ENCODE results near the gene LEMD2.
A peak's percentile ranks its signal among the peaks of the same experiment; 100 is the strongest.

Gene LEMD2

DNA sequence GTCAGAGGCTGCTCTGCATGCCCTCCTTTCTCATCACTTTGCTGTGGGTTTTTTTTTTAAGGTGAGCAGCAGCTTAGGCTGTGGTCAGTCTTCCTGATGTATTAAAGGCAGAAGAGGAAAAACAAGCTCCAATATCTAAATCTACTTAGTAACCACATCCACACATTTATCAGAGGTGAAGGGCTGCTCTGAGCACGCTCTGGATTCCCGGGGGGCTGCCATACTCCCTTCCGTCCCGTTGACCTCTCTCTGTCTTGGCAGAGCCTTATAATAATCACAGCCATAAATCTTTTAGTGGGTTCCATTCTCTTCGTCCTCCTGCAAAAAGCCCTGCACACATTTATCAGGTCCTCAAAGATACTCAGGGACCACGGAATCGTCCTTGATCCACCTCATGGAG, 2.7 kb upstream of the LEMD2 start:
- DNase-seq: no peak

DNA sequence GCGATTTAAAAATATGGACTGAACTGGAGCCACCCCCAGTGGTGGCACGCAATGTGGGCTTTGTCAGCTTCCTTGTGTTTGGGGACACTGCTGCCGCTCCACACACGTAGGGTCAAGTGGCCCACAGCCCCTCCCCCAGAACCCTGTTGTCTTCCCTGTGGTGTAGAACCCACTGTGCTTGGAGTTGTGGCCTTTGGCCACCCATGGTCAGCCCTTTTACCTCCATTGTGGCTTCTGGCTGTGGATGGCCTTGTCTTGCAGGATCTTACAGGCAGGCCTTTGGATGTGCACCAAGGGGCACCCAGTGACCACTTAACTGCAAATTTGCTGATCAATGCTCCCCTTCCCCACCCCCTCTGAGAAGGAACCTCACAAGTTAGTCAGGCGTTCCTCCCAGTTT, 2.0 kb upstream of the LEMD2 start:
- DNase-seq: no peak

DNA sequence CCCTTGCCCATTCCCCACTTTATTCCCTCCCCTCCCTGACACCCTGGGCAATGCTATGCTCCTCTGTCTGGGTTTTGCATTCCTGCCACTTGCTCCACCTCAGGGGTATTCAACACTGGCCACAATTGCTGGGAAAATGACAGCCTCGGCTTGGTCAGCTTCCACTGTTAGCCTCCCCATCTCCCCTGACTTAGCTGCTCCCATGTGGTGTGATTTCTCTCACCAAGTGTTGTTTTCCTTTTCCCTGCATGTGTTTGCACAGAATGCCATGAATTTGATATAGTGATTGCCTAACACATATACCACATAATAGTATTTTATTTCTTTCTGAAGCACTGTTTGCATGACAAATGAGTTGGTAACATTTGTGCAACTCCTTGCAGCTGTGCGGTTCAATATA, 1.4 kb upstream of the LEMD2 start:
- no peak for DNase-seq

DNA sequence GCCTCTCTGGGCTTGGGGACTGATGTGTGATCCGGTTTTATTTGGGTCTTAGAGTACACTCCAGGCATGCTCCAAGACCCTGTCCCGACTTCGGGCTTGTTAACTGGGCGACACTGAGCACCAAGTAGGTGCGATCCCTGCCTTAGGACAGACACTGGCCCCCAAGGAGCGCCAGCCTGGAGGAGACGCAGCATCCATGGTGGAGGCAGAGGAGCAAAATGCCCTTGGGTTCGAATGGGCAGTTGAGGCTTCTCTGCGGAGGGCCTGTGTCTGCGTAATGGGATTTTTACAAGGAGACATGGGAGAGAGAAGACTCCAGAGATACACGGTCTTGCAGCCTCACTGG, 593 bp upstream of the LEMD2 start:
- no peak for DNase-seq

DNA sequence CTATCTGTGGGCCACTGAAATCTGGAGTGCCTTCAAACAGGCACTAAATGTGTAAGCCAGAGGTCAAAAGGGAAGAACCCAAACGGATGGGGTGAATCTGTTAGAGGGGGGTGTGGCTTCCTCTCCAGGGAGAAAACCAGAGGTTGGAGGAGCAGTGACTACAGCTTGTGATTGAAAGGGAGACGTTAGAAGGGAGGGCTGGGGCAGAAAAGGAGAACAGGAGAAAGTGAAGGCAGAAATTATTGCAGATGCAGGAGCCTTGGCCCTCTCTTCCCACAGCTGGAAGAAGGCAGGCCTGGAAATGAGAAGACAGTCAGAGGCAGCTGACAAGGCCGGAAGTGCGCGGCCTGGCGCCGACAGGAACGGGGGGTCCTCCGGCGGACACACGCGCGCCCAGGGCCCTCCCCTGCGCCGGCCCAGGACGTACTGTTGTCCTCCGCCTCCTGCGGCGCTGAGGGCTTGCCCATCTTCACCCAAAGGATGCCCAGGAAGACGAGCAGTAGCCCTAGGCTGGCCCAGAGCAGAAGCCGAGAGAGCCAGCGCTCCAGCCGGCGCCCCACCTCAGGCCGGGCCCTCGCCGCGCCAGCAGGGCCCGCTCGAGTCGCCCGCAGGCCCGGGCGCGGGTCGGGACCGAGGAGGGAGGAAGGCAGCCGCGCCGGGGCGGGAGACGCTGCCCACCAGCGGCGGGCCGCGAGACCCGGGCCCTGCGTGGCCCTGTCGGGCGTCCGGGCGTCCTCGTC, 806 bp downstream of the LEMD2 start:
- DNase-seq: peak; percentile 65

DNA sequence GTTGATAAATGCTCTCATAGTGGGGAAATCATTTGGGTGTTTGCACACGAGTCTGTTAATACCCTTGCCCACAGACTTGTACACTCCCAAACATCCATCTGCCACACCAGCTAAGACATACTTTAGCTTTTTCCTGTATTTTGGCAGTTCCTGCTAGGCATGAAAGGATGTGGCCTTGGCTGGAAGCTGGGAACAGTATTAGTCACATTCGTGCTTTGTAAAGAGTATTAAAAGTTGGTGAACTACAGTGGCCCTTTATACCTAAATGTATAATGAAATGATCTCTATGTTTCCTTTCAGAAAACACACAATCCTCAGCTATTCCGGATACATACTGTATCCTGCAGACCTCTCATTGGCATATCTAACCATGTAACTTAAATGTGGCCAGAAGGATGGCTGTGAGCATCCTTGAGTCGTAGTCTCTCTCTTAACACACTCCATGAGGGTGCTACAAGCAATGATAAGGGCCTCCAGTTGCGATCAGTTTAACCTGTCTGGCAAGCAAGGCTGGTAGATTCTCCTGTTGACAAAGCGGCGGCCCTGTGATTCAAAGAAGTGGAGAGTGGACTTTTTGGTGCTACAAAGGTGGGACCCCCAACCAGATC, 1.5 kb downstream of the LEMD2 start:
- no peak for DNase-seq

DNA sequence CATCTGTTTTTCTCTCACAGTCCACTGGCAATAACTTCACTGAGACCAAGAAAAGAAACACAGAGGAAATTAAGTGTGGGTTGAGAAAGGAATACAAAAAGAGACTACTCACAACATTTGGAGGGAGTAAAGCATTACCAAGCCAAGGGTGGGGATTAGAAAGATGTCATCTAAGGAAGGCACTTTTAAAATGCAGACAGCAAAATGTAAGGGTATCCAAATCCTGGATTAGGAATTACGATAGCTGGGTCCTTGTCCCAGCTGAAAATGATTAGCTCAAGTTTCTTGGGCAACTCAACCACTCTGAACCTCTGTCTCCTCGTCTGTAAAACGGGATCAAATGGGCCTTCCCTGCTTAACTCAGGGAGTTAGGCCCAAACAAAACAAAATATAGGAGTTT, 2.2 kb downstream of the LEMD2 start:
- DNase-seq: no peak

DNA sequence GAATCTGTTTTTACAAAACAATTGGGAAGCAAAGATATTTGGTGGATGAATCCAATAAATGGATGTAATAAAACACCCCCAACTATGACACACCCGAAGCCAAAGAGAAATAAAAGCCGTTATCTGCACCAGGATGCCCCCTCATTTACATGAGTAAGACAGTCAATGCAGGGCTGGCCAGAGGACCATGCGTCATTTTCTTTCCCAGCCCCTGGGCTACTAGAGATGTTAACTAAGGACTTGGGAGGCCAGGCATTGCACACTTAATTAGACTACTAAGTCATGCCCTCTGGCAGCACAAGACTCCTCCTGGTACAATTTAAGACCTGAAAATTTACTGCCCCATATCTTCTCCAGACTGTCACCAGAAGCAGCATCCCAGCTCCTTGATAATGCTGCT, 3.2 kb downstream of the LEMD2 start:
- no peak for DNase-seq

DNA sequence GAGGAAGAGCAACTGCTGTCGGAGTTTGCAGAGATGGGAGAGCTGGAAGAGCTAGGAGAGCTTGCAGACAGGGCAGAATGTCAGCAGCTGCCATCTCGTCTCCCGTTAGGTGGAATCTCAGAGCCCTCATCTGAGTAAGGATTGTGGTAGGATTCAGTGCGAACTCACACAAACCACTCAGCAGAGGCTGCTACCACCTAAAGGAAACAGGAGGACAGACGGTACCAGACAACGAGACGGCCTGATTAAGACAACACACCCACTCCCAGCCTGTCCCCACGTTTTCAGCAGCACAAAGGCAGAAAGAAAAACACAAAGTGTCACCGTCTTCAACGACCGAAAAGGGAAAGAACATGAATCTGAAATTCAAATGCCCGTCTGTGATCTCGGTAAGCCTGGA, 4.1 kb downstream of the LEMD2 start:
- DNase-seq: no peak

DNA sequence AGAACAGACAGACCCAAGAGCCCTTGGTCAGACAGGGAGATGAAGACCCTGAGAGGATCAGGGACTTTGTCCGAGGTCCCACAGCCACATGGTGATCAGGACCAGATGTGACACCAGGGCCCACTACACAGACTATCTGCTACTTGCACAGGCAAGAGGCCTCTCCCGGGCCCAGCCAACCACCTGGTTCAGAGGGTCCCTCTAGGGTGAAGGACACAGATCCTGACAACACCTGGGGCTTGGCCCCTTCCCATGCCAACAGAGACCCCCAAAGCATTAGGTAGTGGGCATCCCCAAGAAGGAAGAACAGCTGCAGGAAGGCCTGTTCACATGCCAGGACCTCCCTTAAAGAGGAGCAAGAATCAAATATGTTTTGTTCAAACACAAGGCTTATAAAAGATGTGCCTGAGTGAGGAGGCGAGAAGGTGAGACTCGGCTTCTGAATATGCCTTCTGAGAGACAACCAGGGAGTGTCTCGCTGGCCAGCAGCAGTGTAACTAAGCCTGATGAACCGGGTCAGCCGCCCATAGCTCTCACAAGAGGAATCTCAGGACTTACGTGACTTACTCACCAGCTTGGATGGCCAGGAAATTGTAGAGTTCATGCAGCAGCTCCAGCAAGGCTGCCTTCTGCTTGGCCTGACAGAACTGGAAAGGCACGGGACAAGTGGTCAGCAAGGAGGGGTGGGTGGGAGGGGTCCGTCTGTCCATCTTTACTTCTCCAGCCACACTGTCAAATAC, 5.0 kb downstream of the LEMD2 start:
- no peak for DNase-seq

DNA sequence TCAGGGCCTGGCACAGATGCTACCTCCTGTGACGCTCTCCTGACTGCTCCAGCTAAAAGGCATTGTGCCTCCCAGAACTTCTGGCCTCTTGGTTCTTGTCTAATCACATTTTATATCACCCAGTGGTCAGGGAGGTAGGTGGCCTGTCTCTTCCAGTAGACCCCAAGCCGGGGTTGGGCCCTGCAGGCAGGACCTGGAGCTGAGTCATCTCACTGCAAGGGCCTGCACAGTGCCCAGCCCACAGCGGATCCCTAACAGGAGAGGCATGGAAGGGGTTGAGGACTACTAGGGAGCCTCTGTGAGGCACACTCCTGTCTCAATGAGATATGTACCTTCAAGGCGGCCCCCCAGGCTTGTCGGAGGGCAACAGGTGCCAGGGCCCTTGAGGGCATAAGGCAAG, 6.4 kb downstream of the LEMD2 start:
- no peak for DNase-seq

DNA sequence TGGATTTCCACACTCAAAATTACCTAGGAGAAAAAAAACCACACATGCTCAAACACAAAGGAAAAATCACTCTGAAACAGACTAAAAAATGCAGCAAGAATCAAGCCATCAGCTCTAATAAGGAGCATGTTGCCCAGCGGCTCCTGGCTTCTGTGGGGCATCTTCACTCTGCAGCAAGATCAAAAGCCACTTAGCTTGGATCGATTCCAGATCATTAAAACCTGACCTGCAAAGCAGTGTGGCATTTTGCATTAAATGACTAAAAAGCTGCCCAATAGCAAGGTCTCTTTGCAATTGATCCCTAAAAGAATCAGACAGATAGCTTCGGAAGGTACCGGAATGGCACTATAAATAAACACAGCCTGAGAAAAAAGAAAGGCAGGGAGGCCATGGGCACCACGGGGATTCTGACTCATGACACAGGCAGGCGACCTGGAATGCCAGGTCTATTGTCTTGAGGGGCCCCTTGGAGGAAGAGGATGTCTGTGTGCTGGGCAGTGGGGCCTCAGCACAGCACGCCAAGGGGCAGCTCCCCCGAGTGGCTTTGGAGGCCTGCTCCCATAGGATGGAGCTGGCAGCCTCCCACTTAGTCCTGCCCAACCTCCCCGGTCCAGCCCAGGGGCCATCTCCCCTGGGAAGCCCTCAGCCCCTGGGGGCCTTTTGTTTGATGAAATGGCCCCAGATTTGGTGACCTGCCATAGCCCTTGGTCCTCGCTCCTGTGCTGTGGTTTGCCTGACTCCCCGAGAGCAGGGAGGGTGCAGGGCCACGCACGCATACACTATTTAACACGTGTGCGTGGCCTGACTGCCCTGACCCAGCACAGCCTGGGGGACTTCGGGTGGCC, 7.6 kb downstream of the LEMD2 start:
- DNase-seq: no peak

DNA sequence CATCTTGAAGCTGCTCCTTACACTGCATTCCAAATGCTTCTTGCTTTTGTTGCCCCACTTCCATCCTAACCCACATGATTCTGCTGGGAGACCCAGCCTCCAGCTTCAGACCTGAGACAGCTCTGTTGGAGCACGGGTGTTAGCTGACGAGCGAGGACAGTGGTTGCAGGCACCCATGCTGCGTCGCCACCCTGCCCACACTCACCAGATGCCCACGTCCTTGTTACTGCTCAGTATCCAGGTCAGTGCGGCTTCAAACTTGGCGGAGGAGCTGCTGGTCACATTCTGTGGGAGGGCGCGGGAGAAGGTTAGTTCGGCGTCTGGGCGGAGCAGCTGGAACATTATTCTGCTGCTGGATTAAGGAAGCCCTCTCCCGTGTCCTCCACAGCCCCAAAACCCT, 9.0 kb downstream of the LEMD2 start:
- no peak for DNase-seq

DNA sequence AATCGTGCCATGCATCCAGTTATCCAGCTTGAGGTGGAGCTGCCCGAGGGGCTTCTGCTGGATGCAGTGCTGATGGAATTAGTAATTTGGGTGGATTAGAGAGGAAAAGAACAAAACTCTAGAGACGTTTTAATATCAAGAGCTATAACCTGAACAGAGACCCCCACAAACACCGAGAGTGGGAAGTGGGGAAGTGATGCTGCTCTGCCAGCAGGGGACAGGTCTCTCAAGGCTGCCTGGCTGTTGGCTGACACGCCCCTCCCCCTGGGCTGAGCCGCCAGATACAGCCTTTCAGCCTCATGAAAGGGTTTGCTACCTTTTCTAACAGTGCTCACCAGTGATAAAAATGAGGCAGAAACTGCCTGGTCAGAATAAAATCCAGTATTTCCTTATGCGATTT, 9.6 kb downstream of the LEMD2 start:
- no peak for DNase-seq

DNA sequence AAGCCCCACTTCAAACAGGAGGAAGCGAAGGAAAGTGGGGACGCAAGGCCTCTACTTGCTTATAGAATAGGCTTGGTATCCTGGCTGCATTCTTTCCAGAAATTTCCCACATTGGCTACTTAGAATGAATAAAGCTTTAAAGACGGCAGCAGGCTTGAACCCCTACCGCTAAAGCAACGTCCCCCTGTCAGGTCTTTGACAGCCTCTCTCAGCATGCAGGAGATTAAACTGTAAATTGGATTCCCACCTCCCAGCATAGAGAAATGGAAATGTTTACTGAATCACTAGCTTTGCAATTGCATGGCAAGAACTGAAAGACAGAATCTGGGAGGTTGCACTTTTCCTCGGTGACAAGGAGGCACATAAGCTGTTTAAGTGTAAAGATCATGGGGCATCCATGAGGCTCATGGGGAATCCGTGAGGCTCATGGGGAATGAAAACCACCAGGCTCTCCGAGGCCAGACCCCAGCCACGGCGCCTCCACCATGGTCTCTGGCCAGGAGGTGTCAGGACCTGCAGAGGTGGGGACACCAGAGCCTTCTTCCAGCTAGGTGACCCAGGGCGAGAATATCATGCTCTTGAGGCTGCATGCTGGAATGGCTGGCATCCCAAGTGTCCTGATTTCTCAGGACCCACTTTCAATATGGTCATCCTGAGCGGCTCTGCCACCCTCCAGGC, 10.3 kb downstream of the LEMD2 start:
- DNase-seq: no peak

DNA sequence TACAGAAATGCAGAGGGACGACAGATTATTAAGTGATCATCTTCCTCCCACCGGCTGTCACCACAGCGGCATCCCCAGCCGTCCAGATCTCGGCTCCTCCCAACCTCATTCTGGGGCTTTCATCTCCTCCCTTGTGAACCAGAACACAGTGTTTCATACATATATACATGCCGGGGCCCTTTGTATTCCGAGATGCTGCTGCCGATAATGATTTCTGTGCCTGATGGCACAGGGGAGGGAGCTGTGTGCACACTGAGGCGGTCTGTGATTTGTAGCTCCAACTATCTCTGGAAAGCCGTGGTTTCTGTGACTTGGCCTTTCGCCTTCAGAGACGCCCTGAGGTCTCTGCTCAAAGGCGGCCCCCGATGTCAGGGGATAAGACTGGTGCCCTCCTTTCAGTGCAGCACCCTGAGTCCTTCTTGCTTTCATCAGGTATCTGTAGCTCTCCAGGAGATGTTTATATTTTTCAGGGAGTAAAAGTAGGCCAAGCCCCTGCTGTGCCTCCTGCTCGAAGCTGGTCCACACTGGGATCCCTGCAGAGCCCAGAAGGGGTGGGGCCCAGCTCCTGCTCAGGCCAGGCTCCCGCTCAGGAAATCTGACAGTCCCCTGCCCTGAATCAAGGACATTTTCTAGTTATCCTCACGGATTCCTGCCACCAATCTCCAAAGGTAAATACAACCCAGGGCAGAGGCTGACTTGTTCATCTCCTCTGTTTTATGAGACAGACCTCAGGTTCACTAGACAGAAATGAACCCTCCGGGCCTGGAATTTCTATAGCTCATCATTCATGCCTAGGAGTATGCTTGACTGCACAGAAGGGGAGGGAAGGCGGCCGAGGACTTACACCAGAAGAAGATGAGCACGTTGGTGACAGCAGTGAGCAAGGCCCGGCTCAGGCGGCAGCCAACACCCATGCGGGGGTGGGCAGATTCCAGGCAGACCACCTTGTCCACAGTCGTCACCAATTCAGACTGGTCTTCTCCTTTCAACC, 11.2 kb downstream of the LEMD2 start:
- DNase-seq: no peak

DNA sequence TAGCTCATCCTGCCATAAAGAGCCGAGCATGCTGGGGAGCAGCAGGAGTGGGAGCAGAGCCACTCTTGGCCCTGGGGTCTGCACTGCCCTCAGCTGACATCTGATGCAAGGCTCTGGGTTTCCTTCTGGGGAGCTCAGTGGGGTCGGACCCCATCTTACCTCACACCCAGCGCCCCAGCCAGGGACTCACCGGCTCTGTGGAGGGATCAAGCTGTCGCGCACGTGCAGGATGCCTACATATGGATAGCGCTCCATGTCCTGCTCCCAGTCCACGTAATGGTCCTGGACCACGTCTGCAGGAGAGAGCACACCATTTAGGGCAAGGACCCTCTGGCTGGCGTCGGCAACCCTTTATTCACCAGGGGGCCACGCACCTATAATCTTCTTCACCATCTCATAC, 12.2 kb downstream of the LEMD2 start:
- DNase-seq: no peak

DNA sequence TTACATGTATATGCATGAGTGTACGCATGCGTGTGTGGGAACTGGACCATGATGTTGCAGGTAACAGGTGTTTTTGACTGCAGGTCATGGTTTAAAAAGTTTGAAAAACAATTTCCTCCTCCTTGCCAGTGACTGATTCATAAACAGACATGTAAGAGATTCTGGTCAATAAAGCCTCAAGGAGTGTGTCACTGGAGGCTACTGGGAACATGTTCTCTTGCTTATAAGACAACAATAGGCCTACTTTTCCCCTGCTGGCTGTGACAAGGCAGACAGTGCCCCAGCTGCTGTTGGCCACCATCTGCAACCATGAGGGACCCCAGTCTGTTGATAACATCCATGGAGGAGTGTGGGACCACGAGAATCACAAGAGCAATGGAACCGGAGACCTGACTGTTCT, 12.7 kb downstream of the LEMD2 start:
- no peak for DNase-seq

DNA sequence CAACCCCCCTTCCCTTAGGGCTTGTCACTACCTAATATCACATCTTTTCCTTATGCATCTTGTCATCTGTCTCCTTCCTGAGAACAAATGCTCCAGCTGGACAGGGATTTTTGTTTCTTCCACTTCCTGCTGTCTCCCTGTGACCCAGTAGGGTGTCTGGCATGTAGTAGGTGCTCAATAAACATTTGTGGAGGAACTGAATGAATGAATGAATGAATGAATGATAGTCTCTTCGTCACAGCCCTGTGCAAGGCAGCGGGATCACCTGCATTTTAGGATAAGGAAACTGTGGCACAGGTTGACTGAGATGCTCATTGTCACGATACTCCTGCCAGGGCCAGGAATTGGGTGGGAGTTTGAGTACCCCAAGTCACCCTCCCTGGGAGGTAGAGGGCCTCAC, 14.2 kb downstream of the LEMD2 start:
- DNase-seq: no peak

DNA sequence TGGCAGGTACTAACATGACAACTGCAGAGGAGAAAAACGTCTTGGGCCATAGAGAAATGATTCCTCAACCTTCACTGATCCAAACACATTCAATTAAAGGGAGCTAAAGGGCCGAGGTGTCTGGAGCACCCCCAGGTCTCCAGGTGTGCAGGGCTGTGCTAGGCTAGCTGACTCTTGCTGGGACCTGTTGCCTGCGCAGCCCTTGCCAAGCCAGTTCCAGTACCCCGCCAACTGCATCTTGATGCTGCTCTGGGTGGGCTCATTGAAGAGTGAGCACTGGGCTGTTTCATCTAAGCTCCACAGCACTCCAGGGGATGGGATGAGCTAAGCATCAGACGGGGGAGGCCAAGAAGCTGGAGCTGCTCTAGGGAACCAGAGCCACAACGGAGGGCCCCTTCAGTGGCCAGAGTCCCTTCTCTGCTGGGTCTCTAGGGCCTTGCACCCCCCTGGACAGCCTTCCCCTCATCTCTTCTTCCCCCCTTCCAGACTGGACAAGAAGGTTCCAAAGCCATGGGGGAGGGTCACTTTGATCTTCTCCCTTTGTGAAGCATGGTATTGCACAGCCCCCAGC, 15.9 kb downstream of the LEMD2 start:
- DNase-seq: no peak

DNA sequence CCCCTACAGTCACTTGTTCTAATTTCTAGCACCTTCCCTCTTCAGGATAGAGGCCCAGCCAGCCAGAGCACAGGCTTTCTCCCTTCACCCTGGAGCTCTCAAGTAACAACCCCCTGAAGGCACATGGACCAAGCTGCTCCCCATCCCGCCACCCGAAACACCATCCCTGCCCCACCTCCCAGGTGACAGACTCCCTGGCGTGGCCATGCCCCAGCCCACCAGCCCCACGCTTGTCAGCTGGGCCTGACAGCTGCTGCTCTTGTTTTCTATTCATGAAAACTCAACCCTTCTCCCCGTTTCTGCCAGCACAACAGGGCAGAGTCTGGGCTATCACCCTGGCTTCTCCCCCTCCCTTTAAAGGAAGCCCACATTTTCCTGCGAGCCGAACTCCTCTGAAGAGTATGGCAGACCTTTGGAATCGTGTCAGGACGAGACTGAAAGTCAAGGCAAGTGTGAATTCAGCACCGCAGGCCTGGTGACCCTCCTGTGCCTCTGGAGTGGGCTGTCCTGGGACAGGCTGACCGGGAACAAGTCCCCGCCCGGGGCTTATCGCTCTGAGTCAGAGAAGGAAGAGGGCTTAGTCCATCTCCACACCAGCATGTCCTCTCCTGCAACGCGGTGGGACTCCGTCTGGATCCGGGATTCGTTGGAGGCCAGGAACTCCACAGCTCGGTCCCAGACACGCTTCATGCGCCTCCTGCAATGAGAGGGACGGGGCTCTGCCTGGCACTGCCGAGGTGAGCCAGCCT, 16.7 kb downstream of the LEMD2 start:
- no peak for DNase-seq
